Adrenal gland (tissue), 5 donors: ENCODE measurements around the gene KRT79.

Source experiments
- POLR2A ChIP-seq, 2 donors: fragments of 450-650 bp; IDR thresholded peaks; one replicate each; pipeline ENCODE4 v1.6.1; 2017; ENCODE audit warnings: antibody characterized with exemption in 2 of 2, mild to moderate bottlenecking in 2 of 2, moderate library complexity in 1 of 2
- TF ChIP-seq, protein P1 (sequence below), 6 experiments: fragments of 450-650 bp in 4 of 6; fragments of 200-600 bp in 2 of 6; sonication (generic) in 1 of 6; IDR thresholded peaks; 1 replicate in 5 of 6; 2 replicates in 1 of 6; pipeline versions ENCODE4 v1.5.1 to v1.8.0; 2016 to 2021; ENCODE audit warnings: antibody characterized with exemption in 6 of 6, mild to moderate bottlenecking in 2 of 6, moderate library complexity in 1 of 6
- donor health status: DM: no; HTN: no; CAD: no.

DNA sequence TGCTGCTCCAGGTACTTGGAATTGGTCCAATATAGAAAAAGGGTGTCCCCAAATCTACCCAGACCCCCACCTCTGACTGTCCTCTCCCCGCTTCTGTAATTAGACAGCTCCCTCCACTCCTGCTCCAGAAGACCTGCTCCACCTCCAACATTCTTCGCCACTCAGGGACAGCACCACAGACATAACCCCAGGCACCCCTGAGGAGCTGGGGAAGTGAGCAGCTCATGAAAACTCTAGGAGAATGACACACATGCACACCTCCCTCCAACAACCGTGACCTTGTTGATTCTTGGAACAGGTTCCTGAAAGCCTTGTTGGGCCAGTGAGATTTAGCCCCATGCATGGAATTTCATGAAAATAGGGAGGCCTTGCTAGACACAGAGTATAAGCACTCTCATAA lies 28.4 kb downstream of the KRT79 start:
- TF ChIP-seq POLR2A (IDR thresholded peaks at IDR 0.05) = no peak
- TF ChIP-seq, protein P1, sequence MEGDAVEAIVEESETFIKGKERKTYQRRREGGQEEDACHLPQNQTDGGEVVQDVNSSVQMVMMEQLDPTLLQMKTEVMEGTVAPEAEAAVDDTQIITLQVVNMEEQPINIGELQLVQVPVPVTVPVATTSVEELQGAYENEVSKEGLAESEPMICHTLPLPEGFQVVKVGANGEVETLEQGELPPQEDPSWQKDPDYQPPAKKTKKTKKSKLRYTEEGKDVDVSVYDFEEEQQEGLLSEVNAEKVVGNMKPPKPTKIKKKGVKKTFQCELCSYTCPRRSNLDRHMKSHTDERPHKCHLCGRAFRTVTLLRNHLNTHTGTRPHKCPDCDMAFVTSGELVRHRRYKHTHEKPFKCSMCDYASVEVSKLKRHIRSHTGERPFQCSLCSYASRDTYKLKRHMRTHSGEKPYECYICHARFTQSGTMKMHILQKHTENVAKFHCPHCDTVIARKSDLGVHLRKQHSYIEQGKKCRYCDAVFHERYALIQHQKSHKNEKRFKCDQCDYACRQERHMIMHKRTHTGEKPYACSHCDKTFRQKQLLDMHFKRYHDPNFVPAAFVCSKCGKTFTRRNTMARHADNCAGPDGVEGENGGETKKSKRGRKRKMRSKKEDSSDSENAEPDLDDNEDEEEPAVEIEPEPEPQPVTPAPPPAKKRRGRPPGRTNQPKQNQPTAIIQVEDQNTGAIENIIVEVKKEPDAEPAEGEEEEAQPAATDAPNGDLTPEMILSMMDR (IDR thresholded peaks at IDR 0.05) = no peak
